ENCODE measurements around the gene HBZ.
"Not testable (repeated sequence)": the region's sequence is repeated elsewhere in the genome, so short reads cannot be mapped to it uniquely, and the experiment has no call there.

HBZ gene

DNA sequence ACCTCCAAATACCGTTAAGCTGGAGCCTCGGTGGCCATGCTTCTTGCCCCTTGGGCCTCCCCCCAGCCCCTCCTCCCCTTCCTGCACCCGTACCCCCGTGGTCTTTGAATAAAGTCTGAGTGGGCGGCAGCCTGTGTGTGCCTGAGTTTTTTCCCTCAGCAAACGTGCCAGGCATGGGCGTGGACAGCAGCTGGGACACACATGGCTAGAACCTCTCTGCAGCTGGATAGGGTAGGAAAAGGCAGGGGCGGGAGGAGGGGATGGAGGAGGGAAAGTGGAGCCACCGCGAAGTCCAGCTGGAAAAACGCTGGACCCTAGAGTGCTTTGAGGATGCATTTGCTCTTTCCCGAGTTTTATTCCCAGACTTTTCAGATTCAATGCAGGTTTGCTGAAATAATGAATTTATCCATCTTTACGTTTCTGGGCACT is 25.0 kb downstream of the HBZ start:
- no peak for FAIRE-seq
- DNase-seq (ENCODE audit: insufficient read length, low spot score): no peak

DNA sequence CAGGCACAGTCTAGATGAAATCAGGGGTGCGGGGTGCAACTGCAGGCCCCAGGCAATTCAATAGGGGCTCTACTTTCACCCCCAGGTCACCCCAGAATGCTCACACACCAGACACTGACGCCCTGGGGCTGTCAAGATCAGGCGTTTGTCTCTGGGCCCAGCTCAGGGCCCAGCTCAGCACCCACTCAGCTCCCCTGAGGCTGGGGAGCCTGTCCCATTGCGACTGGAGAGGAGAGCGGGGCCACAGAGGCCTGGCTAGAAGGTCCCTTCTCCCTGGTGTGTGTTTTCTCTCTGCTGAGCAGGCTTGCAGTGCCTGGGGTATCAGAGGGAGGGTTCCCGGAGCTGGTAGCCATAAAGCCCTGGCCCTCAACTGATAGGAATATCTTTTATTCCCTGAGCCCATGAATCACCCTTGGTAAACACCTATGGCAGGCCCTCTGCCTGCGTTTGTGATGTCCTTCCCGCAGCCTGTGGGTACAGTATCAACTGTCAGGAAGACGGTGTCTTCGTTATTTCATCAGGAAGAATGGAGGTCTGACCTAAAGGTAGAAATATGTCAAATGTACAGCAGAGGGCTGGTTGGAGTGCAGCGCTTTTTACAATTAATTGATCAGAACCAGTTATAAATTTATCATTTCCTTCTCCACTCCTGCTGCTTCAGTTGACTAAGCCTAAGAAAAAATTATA is 25.7 kb downstream of the HBZ start:
- no peak for FAIRE-seq
- no peak for DNase-seq (ENCODE audit: insufficient read length, low spot score)

DNA sequence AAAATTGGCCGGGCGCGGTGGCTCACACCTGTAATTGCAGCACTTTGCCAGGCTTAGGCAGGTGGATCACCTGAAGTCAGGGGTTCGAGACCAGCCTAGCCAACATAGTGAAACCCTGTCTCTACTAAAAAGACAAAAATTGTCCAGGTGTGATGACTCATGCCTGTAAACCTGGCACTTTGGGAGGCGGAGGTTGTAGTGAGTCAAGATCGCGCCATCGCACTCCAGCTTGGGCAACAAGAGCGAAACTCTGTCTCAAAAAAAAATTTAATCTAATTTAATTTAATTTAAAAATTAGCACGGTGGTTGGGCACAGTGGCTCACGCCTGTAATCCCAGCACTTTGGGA is 26.2 kb downstream of the HBZ start:
- DNase-seq (ENCODE audit: insufficient read length, low spot score) (no peak), FAIRE-seq (no peak)

DNA sequence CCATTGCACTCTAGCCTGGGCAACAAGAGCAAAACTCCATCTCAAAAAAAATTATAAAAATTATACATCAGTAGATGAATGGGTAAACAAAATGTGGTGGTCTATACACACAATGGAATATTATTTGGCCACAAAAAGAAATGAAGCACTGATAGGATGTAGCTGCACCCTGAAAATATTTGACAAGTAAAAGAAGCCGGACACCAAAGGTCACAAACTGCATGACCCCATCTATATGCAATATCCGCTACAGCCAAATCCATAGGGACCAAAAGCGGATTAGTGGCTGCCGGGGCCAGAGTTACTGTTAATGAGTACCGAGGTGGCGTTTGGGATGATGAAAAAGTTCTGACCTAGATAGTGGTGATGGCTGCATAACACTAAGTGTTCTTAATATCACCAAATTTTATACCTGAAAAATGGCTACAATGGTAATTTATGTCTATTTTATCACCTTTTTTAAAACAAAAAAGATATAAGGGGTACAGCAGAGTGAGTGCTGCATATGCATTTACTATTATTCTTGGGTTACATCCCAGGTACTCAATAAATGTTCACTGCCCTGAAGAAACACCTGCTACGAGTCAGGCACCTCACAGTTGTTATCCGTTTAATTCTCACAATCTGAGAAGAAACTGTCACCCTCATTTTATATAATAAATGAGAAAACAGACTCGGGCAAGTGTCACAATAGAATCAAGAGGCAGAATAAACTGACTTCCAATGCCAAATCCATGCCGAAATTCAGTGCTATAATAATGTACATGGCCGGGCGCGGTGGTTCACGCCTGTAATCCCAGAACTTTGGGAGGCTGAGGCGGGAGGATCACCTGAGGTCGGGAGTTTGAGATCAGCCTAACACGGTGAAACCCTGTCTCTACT is 27.0 kb downstream of the HBZ start:
- DNase-seq (ENCODE audit: insufficient read length, low spot score) (no peak), FAIRE-seq (no peak)

- no peak for DNase-seq (ENCODE audit: insufficient read length, low spot score)
- no peak for FAIRE-seq
Observed at GRCh38 chr16:180101-180675, 27.7 kb downstream of the HBZ start, which contains the start of gene HBQ1. HBQ1 (plus strand) TSS chr16:180459; CDS start chr16:180487, 28 bp downstream.

GRCh38 chr16:180681-181564 is 28.5 kb downstream of the HBZ start:
- DNase-seq (ENCODE audit: insufficient read length, low spot score) (no peak), FAIRE-seq (no peak)

DNA sequence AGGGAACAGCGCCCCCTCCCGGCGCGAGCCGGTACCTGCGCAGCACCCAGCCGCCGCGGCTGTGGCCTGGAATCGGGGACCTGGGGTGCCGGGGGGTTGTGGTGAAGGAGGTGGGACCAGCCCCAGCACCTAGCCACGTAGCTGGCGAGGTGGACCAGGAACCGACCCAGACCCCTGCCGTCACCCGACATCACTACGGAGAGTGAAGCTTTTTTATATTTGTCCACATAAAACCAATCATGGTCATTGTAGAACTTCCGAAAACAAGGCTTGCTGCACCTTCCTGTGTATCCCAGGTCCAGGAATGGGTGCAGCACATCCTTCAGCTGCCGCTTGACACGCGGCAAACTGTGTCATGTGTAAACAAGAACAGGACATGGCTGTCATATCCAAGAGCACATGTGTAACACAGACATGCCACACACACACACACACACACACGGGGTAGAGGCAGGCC is 29.1 kb downstream of the HBZ start:
- no peak for FAIRE-seq
- DNase-seq (ENCODE audit: insufficient read length, low spot score): peak; percentile 96

DNA sequence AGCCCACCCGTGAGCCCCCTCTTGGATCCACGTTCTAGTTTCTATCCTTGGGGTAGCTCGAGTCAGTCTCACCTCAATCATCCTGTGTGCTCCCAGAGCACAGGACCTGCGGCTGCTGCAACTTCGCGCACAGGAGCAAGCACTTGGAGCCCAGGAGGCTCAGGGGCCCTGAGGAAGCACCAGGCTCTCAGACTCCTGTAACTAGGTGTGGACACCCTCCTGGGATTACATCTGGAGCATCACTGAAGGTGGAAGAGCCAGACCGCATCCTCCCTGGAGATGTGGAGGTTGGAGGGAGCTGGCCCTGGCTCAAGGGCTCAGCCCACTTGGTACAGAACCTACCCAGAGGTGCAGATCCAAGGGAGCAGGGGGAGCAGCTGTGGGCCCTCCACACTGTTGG is 30.6 kb downstream of the HBZ start:
- no peak for DNase-seq (ENCODE audit: insufficient read length, low spot score)
- no peak for FAIRE-seq

DNA sequence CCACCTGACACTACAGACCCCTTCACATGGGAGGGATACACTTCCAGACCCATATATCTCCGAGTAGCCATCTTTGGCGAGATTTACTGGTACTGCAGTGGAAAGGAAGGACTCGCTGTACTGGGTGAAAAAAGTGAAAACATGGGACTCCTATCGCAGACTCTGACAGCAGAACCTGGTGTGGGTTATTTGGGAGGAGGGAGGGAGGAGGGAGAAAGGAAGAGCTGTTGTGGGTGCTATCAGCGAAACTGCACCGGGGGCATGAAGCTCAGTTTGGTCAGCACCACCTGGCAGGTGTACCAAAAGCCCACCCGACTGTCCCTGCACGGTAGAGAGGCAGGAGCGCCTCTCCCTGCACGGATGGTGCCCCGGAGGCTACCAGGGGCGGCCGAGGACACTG is 32.8 kb downstream of the HBZ start:
- DNase-seq (ENCODE audit: insufficient read length, low spot score) (no peak), FAIRE-seq (no peak)

DNA sequence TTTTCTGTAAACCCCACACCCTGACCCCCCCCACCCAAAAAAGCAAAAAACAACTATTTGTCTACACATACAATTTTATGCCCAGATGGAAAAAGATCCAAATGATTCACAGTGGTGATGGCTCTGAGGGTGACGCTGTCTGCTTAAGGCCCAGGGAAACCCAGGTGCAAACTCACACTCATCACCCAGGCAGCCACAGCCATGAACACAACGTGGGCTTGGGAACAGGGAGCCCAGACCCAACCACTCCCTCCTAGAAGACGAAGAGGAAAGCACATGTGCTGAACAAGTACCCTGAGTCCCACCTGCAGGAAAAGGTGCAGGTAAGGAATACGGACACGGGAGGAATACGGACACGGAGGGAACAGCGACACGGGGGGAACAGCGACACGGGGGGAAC is 33.2 kb downstream of the HBZ start:
- FAIRE-seq (no peak), DNase-seq (ENCODE audit: insufficient read length, low spot score) (no peak)

GRCh38 chr16:187330-187729 is 34.9 kb downstream of the HBZ start:
- DNase-seq (ENCODE audit: insufficient read length, low spot score) (no peak), FAIRE-seq (no peak)

DNA sequence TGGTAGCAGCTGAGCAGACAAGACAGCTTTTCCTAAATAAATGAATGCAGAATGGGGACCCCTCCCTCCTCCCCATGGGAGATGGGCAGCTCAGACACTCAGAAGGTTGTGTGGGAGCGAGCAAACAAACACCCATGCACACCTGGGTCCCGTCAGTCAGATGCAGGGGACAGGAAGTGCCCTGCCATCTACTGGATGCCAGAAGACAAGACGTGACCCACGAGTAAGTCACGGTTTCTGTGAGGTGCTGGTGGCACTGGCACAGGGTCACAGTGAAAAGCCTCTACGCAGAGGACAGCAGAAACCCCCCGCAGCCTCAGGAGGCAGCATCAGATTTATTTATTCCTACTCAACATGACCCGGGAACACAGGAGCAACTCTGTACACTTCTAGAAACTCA is 36.2 kb downstream of the HBZ start:
- DNase-seq (ENCODE audit: insufficient read length, low spot score): no peak
- no peak for FAIRE-seq

- FAIRE-seq (no peak), DNase-seq (ENCODE audit: insufficient read length, low spot score) (no peak)
Observed at GRCh38 chr16:189604-190186, 37.3 kb downstream of the HBZ start.

GRCh38 chr16:191831-192230 is 39.4 kb downstream of the HBZ start:
- DNase-seq (ENCODE audit: insufficient read length, low spot score) (no peak), FAIRE-seq (no peak)

- DNase-seq (ENCODE audit: insufficient read length, low spot score): no peak
- FAIRE-seq: no peak
Observed at GRCh38 chr16:192686-193085, 40.2 kb downstream of the HBZ start.

DNA sequence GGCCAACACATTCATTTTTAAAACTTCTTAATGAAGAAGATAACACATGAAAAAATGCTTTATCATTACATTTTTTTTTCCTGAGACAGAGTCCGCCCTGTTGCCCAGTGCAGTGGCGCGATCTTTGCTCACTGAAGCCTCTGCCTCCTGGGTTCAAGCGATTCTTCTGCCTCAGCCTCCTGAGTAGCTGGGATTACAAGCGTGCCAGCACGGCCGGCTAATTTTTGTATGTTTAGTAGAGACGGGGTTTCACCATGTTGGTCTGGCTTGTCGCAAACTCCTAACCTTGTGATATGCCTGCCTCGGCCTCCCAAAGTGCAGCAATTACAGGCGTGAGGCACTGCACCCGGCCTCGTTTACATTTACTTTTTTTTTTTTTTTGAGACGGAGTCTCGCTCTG is 41.0 kb downstream of the HBZ start:
- DNase-seq (ENCODE audit: insufficient read length, low spot score) (no peak), FAIRE-seq (no peak)

DNA sequence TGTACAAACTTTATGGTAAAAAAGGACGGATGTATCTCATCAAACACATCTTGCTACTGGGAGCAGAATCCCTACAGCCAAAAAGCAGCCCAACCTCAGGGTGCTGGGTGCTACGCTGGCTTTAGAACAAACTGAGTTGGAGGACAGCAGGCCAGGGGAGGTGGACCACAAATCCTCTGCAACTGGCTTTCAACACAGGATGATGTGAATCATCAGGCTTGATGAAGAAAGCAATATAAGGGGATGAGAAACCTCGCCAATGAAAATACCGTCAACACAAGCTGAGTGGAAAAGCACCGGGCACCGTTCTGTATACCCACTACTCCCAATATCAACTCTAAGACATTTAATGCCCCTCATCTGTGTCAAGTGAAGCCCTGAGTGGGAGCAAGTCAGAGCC is 42.1 kb downstream of the HBZ start:
- DNase-seq (ENCODE audit: insufficient read length, low spot score): no peak
- FAIRE-seq: no peak

- DNase-seq (ENCODE audit: insufficient read length, low spot score): no peak
- FAIRE-seq: no peak
Observed at GRCh38 chr16:200388-200787, 47.9 kb downstream of the HBZ start.

- no peak for FAIRE-seq
- DNase-seq (ENCODE audit: insufficient read length, low spot score): no peak
Observed at GRCh38 chr16:203246-203645, 50.8 kb downstream of the HBZ start.

GRCh38 chr16:204046-204445 is 51.6 kb downstream of the HBZ start:
- FAIRE-seq; DNase-seq (ENCODE audit: insufficient read length, low spot score): not testable (repeated sequence)

All from GM19239 (cell line).